ENCODE measurements around the gene DNAJC6.

DNA sequence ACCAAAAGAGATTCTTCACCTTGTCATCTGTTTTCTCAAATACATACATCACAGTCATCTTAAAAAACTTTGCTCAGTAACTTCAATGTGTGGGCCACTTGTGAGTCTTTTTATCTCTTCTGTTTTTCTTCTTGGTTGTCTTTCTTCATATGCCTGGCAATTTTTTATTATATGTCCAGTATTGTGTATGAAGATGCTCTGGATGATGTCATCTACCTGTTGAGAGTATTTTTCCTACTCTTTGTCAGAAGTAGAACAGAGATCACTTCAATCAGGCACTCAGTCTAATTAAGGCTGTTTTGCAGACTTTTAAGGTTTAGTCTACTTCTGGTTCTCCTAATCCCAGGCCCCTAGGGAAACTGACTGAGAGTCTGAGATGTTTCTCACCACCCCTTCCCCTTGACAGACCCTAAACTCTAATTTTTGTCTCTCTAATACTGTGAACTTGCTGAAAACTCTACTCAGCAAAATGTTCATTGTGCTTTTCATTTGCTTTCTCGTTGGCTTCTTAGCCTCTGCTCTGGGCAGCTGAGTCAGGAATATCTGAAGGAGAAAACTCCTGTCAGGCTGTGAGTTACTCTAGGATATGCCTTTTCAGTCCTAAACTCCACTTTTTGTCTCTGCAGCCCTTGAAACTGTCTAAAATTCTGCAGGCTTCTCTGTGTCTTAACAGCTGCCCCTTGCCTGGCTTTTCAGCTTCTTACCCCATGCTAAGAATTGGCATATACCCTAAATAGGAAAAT, 33.0 kb upstream of the DNAJC6 start:
- TF ChIP-seq, protein P1, sequence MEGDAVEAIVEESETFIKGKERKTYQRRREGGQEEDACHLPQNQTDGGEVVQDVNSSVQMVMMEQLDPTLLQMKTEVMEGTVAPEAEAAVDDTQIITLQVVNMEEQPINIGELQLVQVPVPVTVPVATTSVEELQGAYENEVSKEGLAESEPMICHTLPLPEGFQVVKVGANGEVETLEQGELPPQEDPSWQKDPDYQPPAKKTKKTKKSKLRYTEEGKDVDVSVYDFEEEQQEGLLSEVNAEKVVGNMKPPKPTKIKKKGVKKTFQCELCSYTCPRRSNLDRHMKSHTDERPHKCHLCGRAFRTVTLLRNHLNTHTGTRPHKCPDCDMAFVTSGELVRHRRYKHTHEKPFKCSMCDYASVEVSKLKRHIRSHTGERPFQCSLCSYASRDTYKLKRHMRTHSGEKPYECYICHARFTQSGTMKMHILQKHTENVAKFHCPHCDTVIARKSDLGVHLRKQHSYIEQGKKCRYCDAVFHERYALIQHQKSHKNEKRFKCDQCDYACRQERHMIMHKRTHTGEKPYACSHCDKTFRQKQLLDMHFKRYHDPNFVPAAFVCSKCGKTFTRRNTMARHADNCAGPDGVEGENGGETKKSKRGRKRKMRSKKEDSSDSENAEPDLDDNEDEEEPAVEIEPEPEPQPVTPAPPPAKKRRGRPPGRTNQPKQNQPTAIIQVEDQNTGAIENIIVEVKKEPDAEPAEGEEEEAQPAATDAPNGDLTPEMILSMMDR (conservative IDR thresholded peaks at IDR 0.05), result no peak
- TF ChIP-seq ZFX (IDR thresholded peaks at IDR 0.05), result no peak
